ENCODE results near the gene FGFRL1.

DNA sequence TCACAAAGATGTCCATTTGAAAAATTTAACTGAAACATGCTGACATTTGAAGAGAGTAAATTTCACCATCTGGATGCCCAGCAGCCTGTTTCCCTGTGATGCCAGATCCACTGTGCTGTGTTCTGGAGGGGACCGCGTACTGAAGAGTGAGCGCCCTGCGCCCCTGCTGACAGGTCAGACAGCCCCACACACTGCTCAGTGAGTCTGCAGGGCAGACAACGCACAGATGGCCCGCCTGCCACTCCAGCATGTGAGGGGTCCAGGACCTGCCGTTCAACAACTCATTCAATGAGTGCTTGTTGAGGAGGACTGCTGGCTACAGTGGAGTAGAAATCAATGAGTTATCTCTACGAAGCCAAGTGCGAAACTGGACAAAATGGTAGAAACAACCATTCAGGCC, 49.2 kb downstream of the FGFRL1 start:
- TF ChIP-seq, protein P1, sequence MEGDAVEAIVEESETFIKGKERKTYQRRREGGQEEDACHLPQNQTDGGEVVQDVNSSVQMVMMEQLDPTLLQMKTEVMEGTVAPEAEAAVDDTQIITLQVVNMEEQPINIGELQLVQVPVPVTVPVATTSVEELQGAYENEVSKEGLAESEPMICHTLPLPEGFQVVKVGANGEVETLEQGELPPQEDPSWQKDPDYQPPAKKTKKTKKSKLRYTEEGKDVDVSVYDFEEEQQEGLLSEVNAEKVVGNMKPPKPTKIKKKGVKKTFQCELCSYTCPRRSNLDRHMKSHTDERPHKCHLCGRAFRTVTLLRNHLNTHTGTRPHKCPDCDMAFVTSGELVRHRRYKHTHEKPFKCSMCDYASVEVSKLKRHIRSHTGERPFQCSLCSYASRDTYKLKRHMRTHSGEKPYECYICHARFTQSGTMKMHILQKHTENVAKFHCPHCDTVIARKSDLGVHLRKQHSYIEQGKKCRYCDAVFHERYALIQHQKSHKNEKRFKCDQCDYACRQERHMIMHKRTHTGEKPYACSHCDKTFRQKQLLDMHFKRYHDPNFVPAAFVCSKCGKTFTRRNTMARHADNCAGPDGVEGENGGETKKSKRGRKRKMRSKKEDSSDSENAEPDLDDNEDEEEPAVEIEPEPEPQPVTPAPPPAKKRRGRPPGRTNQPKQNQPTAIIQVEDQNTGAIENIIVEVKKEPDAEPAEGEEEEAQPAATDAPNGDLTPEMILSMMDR (IDR thresholded peaks at IDR 0.05; ENCODE audit: borderline replicate concordance, extremely low read depth, low read length, poor library complexity, severe bottlenecking), result no peak
- no peak for TF ChIP-seq EZH2 (IDR thresholded peaks at IDR 0.05; ENCODE audit: borderline replicate concordance, low read depth, low read length, severe bottlenecking)

All from DND-41 (cell line).